ENCODE results near the gene LIMA1. TPM values are rescaled to one million over a fixed set of nuclear protein-coding genes. Genes with fewer than 3 reads are reported as not detected.

LIMA1 gene
- total and polyA plus RNA-seq, 2 of the 4 experiments (the other 2 are of a cell fraction): 126 to 163 TPM

DNA sequence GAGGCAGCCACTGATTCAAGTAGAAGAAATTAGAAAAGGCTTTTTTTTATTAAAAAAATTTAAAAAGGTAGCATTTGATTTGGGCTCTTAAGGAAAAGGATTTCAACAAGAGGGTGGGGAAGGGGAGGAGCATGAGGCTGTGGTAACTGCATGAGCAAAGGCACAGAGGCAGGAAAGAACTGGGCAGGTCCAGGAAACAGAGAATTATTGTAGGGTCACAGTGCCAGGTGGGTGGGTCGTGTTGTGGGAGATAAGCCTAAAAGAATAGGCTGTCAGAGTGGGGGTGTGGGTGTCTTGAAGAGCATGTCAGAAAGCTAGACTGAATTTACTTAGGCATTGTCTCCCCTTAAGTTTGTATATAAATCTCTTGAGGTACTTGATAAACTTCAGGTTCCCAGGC is 7.8 kb downstream of the LIMA1 start:
- no peak overlapping the region for H4K8ac ChIP-seq (ENCODE audit: low read depth in 2 of 2, low read length in 2 of 2)
- no peak overlapping the region for H3K4ac ChIP-seq (ENCODE audit: low read depth, low read length)
- POLR2A ChIA-PET (ENCODE audit: unreplicated experiment): no interaction called here
- ATAC-seq (ENCODE audit: low read depth): no peak
- H3K14ac ChIP-seq (replicated peaks; ENCODE audit: low read depth, low read length): no peak overlapping the region
- H3K9me3 ChIP-seq (ENCODE audit: control insufficient read depth, insufficient read depth, low read length): no peaks in the 10 kb centered on the region
- H2BK15ac ChIP-seq (ENCODE audit: low read depth, low read length): no peak overlapping the region
- H3K27me3 ChIP-seq (ENCODE audit: control insufficient read depth, insufficient read depth, low read length): no peaks in the 10 kb centered on the region
- H2AK9ac ChIP-seq (replicated peaks; ENCODE audit: low read depth, low read length, poor library complexity): no peak overlapping the region
- DNase-seq: no peak
- H3K9ac ChIP-seq (ENCODE audit: low read depth, low read length): no peak overlapping the region
- H3K9me1 ChIP-seq (ENCODE audit: insufficient read depth, low read length): no peaks in the 10 kb centered on the region
- no peaks in the 10 kb centered on the region for H4K20me1 ChIP-seq (ENCODE audit: insufficient read depth, low read length)
- CTCF ChIA-PET: interaction anchor here (0.6 to 0.7 kb wide), 2 partner anchors 15 to 35 kb away, joined by 4 to 5 read pairs; no protein-coding TSS in a partner anchor
- no peak for TF ChIP-seq RCOR1 (IDR thresholded peaks at IDR 0.05; ENCODE audit: insufficient replicate concordance, low read length)
- TF ChIP-seq RAD21 (IDR thresholded peaks at IDR 0.05; ENCODE audit: low read length): no peak
- TF ChIP-seq BHLHE40 (IDR thresholded peaks at IDR 0.05; ENCODE audit: low read depth, low read length): no peak
- TF ChIP-seq, protein P1, sequence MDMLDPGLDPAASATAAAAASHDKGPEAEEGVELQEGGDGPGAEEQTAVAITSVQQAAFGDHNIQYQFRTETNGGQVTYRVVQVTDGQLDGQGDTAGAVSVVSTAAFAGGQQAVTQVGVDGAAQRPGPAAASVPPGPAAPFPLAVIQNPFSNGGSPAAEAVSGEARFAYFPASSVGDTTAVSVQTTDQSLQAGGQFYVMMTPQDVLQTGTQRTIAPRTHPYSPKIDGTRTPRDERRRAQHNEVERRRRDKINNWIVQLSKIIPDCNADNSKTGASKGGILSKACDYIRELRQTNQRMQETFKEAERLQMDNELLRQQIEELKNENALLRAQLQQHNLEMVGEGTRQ (IDR thresholded peaks at IDR 0.05; ENCODE audit: low read depth, low read length): no peak
- TF ChIP-seq NFE2L2 (IDR thresholded peaks at IDR 0.05; ENCODE audit: low read depth, low read length): no peak
- no peak for TF ChIP-seq CHD1 (IDR thresholded peaks at IDR 0.05; ENCODE audit: low read depth, low read length)
- TF ChIP-seq CEBPB (IDR thresholded peaks at IDR 0.05; ENCODE audit: low read depth, low read length): no peak
- TF ChIP-seq, protein P2, sequence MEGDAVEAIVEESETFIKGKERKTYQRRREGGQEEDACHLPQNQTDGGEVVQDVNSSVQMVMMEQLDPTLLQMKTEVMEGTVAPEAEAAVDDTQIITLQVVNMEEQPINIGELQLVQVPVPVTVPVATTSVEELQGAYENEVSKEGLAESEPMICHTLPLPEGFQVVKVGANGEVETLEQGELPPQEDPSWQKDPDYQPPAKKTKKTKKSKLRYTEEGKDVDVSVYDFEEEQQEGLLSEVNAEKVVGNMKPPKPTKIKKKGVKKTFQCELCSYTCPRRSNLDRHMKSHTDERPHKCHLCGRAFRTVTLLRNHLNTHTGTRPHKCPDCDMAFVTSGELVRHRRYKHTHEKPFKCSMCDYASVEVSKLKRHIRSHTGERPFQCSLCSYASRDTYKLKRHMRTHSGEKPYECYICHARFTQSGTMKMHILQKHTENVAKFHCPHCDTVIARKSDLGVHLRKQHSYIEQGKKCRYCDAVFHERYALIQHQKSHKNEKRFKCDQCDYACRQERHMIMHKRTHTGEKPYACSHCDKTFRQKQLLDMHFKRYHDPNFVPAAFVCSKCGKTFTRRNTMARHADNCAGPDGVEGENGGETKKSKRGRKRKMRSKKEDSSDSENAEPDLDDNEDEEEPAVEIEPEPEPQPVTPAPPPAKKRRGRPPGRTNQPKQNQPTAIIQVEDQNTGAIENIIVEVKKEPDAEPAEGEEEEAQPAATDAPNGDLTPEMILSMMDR (conservative IDR thresholded peaks at IDR 0.05; ENCODE audit: low read depth, low read length): no peak
- no peak for TF ChIP-seq POLR2A (IDR thresholded peaks at IDR 0.05; ENCODE audit: low read depth, low read length)
- TF ChIP-seq FOS (IDR thresholded peaks at IDR 0.05; ENCODE audit: low read depth, low read length): no peak
- no peak for TF ChIP-seq RFX5 (IDR thresholded peaks at IDR 0.05; ENCODE audit: low read depth, low read length)
- no peak for TF ChIP-seq MXI1 (IDR thresholded peaks at IDR 0.05; ENCODE audit: borderline replicate concordance, low read depth, low read length)
- TF ChIP-seq MAFK (IDR thresholded peaks at IDR 0.05; ENCODE audit: low read depth, low read length): no peak
- no peak for TF ChIP-seq MAZ (IDR thresholded peaks at IDR 0.05; ENCODE audit: borderline replicate concordance, low read depth, low read length)
- TF ChIP-seq SMC3 (IDR thresholded peaks at IDR 0.05; ENCODE audit: low read depth, low read length): no peak
- no peaks in the 10 kb centered on the region; the same call in 1 of the 2 replicates for H3K36me3 ChIP-seq (ENCODE audit: control insufficient read depth, insufficient read depth, low read length)
- H3K4me2 ChIP-seq (ENCODE audit: low read depth, low read length): no peak overlapping the region
- no CpG with 5 or more reads among the region's 1 CpG for WGBS, 2 experiments (ENCODE audit: extremely low coverage in 2 of 2, insufficient read length in 1 of 2)
- H4K91ac ChIP-seq (ENCODE audit: insufficient read depth, low read depth, low read length): no peak overlapping the region; the same call in 1 of the 2 replicates
- no peak overlapping the region for H2BK20ac ChIP-seq (ENCODE audit: low read depth, low read length)
- H3K23ac ChIP-seq (ENCODE audit: low read depth, low read length): no peak overlapping the region
- H2AK5ac ChIP-seq (ENCODE audit: low read depth, low read length): no peak overlapping the region; the same call in 1 of the 2 replicates
- no peak overlapping the region for H4K5ac ChIP-seq (ENCODE audit: low read depth, low read length)
- peaks cover 4% of the 10 kb centered on the region for H3K4me1 ChIP-seq (ENCODE audit: control insufficient read depth, insufficient read depth, low read length)
- no peak overlapping the region for H3K4me3 ChIP-seq (ENCODE audit: insufficient read depth, low read depth, low read length)
- H2BK120ac ChIP-seq (ENCODE audit: low read depth, low read length): no peak overlapping the region
- H3K79me1 ChIP-seq (ENCODE audit: low read depth in 1 of 2, low read length in 2 of 2): peaks cover 3 to 5% of the 10 kb centered on the region in 2 experiments; a peak in 3 of 4 replicates
- no peak overlapping the region for H3K18ac ChIP-seq (ENCODE audit: low read depth, low read length)
- in situ Hi-C loops (cut with MboI; ENCODE audit: low sequenced_read_pairs): no loop called here
- H3K27ac ChIP-seq (ENCODE audit: insufficient read depth, low read length): no peak overlapping the region
- intact Hi-C loops (cut with micrococcal nuclease): no loop called here
- no TSS peak for BruUV-seq (replicated peaks)
- dilution Hi-C loops (cut with HindIII; ENCODE audit: low sequenced_read_pairs, unreplicated experiment): no loop called here
- no peak overlapping the region for H2AFZ ChIP-seq (replicated peaks; ENCODE audit: low read length, poor library complexity)
- H3K56ac ChIP-seq (ENCODE audit: extremely low read depth, insufficient read depth, low read length): no peak overlapping the region
- H2BK5ac ChIP-seq (ENCODE audit: low read depth, low read length, poor library complexity, severe bottlenecking): no peak overlapping the region

All from IMR-90 (cell line).